GM10847 (cell line): ENCODE data around the gene RHOT2.

Source experiments
- POLR2A ChIP-seq: IDR thresholded peaks from 2 replicates; pipeline ENCODE4 v1.6.1; 2011; ENCODE audit not compliant: insufficient read length; ENCODE audit errors: extremely low read depth

The RHOT2 gene

DNA sequence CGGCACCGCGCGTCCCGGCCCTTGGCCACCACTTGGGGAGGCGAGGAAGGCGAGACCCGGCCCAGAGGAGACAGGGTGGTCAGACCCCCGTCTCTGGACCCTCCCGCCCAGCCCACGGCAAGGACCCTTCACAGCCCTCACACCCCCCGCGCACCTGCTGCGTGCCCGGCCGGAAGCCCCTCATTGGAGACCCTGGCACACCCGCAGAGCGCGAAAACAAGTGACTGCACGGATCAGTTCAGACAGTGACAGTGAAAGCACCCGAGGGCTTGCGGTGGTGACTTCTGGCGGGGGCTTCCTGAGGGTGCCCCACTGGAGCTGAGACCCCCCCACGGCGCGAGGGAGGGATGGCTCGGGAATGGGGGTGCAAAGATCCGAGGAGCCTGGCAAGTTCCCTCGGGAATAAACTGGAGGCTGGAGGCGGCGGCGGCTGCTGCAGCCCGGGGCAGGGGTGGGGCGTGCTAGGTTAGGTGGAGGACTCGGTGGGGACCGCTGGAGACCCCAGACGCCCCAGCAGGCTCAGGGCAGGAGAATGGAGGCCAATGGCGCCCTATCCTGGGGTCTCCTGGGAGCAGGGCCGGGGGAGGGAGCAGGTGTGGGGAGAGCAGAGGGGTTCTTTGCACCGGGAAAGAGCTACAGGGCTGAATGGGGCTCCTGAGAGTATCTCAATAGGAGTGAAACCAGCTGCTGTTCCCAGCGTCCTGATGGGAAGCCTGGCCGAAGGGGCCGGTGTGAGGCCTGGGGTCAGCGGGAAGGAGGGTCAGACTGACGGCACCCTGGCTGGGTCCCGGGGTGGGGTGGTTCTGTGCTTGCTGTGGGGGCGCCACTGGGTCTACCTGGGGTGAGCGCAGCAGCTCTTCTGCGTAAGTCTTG, 38.5 kb downstream of the RHOT2 start:
- TF ChIP-seq POLR2A: no peak

DNA sequence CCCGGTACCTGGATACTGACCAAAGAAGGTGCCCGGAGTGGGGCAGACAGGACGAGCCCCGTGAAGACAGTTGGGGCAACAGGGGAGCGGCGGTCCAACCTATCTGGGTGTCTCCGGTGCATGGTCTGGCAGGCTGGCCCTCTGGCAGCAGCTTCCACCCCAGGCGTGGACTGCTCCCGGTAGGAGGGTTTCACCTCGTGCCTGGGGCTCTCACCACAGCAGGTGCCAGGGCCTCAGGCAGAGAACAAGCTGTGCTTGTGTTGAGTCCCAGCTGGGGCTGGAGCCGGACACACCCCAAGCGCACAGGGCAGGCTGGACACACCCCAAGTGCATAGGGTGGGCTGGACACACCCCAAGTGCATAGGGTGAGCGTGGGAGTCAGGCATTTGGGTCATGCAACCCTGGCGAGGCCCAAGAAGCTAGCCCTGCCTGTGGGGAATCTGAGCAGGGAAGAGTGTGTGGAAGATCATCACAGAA, 39.2 kb downstream of the RHOT2 start:
- TF ChIP-seq POLR2A: no peak

DNA sequence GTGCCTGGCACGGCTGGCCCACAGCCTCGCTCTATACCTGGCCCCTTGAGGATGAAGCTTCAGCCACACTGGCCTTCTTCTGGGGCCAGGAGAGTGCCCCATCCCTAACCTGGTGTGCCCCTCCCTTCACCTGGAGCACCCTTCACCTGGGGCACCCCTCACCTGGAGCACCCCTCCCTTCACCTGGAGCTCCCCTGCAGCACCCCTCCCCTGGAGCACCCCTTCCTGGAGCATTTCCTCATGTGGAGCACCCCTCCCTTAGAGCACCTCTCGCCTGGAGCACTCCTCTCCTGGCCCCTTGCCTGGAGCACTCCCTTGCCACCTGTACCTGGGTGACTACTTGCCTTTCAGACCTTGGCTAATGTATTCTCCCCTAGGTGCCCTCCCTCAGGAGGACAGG, 40.1 kb downstream of the RHOT2 start:
- no peak for TF ChIP-seq POLR2A

DNA sequence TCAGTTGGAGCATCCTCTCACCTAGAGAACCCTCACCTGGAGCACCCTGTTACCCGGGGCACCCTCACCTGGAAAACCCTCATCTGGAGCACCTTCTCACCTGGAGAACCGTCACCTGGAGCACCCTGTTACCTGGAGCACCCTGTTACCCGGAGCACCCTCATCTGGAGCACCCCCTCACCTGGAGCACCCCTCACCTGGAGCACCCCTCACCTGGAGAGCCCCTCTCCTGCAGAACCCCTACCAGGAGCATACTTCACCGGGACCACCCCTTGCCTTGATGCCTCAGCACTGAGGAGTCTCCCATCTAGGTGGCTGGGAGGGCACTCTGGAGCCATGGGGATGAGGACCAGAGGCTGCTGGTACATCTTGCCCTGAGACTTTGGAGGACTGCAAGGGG, 41.0 kb downstream of the RHOT2 start:
- no peak for TF ChIP-seq POLR2A

DNA sequence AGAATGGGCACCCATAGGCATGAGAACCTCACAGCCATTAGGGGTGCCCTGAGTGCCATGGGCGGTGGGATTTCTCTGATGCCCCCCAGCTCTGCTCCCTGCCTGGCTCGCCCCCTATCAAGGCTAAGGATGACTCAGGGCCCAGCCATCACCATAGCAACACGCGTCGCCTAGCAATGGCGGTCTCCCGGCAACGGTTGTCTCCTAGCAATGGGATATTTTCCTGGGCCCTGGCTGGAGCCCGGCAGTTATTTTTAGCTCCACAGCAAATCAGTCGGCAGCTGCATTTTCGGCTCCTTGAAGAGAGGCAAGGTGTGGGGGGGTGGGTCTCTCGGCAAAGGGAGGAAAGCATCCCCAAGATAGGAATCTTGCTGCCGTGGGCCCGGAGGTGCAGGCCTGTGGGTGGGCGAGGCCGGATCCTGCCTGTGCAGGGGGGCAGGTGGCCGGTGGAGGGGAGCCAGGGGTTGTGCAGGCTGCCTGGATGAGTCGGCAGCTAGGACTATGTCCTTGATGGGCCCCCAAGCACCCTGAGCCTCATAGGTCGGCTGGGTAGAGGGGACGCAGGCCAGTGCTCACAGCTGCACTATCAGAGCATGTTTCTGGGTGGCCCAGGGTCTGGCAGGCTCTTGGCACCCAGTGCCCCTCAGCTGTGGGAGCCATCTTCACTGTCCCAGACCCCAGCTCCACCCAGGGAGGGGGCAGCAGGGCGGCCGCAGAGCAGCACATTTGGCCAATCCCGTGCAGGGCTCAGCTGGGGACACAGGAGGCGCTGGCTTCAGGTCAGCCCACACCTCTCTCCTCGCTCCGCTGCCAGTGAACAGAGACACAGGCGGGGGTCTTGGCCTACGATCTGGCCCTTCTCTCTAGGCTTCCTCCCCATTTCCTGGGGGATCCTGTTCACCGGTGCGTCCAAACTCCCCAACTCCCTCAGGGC, 41.9 kb downstream of the RHOT2 start:
- no peak for TF ChIP-seq POLR2A

DNA sequence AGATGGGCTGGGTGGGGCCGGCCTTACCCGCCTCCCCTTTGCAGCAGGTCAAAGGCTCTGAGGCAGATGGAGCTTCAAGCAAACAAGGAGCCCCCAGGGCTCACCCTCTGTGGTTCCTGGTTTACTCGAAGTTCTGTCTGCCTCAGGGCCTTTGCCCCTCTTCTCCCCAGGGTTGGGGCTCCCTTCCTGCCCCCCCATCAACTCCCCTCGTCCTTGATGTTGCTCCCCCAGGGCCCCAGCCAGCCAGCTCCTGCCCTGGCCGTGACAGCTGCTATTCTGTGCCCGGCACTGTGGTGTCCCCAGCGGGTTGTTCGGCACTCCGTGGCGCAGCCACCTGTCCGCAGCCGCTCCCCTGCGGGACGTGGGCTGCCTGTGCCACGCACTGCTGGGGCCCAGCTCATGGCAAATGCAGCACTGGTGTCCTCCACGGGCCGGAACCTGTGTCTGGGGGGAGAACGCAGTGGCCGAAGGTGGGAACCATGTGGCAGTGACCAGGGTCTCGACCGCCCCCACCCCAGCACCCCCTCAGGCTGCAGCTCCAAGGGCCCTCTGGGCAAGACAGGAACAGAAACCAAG, 42.7 kb downstream of the RHOT2 start:
- no peak for TF ChIP-seq POLR2A

DNA sequence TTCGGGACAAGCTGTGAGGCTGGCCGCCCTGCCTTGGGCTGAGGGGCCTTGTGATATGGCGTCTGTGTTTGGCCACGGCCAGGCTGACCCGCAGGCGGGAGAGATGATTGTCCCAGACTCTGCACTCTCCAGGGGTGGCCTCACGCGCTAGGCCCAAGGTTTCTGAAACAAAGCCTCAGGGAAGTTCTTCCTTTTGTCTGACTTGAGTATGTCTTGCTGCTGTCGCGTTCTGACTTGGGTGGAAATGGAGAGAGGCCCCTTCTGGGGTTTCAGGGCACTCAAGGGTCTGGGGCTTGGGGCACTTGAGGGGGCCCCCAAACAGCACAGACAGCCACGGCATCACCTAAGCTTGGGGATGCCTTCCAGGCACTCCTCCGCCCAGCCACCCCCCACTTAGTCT, 43.2 kb downstream of the RHOT2 start:
- no peak for TF ChIP-seq POLR2A

DNA sequence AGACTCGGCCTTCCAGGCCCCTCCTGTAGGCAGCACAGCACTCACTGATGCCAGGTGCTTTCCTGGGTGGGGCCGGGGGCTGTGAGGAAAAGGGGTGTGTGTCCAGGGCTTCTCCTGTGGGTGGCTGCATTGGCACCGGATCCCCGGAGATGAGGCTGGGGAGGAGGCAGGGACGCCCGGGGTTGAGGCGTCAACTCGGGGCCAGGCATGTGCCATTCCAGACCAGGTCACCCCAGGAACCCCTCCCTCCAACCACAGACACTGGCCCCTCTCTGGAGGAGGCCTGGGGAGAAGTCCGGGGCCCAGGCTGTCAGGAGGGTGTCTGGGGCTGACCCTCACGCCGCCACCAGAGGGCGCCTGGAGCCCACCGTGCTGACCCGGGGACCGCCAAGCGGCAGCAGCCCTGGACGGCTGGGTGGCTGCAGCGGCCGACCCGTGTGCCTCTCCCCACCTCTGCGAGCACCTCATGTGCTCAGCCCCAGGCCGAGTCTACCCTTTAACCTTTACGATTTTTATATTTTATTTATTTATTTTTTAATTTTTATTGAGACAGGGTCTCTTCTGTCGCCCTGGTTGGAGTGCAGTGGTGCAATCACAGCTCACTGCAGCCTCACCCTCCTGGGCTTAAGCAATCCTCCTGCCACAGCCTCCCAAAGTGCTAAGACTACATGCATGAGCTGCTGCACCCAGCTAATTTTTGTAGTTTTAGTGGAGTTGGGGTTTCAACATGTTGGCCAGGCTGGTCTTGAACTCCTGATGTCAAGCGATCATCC, 43.8 kb downstream of the RHOT2 start:
- TF ChIP-seq POLR2A: no peak

DNA sequence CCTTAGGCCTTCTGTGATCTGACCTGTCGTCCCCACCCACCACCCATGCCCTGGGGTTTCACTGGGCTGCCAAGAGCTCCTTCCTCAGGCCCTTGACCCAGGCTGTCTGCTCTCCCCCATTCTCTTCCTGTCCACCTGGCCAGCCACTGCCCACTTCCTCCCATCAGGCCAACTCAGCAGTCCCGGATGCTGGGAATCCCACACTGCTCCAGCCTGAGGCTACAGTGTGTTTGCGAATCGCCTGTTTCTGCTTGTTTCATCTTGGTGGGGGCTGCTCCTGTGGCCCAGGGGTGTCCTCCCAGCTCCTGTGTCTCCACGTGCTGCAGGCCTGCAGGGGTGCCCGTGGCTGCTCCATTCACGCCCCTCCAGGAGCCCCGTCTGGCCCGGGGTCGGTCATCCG, 46.1 kb downstream of the RHOT2 start:
- no peak for TF ChIP-seq POLR2A

DNA sequence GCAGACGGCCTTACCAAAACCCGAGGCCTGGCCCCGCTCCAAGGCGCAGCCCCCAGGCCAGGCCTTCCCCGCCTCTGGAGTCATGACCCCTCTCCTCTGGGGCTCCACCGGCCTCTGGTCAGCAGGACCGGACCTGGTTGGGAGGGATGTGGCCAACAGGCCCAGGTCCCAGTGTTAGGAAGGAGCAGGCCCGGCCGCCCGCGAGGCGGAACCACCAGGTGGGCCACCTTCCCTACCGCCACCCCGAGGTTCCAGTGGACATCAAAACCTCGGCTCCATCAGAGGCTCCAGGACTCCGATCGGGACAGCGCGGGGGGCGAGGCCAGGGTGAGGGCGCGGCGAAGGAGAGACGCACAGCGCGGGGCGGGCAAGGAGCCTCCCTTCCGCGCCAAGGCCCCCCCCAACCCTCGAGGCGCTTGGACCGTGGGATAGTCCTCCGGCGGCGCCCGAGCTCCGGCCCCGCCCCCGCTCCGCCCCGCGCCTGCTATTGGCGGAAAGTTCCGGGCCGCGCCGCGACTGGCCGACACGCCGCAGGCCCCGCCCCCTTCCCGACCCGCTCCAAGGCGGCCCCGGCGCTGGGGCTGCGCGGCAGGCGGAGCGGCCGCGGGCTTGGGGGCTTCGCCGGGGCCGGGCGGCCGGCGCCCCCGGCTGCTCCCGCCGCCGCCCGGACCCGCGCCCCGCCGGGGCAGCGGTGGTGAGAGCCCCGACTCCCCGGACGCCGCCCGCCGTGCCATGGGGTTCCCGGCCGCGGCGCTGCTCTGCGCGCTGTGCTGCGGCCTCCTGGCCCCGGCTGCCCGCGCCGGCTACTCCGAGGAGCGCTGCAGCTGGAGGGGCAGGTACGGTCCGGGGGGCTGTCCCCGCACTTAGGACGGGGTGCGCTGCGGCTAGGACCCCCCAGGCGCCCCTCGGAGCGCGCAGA, 46.9 kb downstream of the RHOT2 start, which contains the start of gene METRN:
Gene METRN, plus strand, starts transcription at position 561 of the 919 bp plus-strand sequence. Its CDS starts 172 bp downstream, at position 733.
- TF ChIP-seq POLR2A: no peak

DNA sequence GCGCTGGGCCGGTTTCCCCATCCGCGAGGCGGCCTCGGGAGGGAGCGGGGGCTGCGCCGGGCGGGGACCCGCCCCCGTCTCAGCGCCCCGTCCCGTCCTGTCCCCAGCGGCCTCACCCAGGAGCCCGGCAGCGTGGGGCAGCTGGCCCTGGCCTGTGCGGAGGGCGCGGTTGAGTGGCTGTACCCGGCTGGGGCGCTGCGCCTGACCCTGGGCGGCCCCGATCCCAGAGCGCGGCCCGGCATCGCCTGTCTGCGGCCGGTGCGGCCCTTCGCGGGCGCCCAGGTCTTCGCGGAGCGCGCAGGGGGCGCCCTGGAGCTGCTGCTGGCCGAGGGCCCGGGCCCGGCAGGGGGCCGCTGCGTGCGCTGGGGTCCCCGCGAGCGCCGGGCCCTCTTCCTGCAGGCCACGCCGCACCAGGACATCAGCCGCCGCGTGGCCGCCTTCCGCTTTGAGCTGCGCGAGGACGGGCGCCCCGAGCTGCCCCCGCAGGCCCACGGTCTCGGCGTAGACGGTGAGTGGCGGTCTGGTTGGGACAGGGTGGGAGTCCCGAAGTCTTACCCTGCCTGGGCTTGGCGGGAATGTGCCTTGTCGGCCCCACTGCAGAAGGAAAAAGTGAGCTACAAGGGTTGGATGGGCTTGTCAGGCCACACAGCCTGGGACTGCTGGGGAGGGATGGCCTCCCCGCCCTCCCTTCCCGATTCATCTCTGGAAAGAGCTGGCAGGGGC, 47.7 kb downstream of the RHOT2 start:
- TF ChIP-seq POLR2A: no peak

DNA sequence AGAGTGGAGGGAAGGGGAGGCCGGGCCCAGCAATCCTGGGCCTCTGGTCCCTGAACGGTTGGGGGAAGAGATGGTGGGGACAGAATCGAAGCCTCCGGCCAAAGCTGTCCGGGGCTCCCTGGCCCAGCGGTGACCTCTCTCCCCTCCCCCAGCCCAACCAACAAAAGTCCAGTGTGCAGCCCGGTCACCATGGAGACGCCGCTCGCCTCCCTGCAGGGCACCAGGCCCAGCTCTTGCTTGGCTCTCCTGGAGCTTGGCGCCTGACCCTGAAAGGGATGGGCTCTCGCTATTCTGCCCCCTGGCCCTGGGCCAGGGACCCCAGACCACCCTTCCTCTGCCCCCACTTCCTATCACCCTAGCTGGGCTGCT, 48.3 kb downstream of the RHOT2 start:
- TF ChIP-seq POLR2A: no peak

DNA sequence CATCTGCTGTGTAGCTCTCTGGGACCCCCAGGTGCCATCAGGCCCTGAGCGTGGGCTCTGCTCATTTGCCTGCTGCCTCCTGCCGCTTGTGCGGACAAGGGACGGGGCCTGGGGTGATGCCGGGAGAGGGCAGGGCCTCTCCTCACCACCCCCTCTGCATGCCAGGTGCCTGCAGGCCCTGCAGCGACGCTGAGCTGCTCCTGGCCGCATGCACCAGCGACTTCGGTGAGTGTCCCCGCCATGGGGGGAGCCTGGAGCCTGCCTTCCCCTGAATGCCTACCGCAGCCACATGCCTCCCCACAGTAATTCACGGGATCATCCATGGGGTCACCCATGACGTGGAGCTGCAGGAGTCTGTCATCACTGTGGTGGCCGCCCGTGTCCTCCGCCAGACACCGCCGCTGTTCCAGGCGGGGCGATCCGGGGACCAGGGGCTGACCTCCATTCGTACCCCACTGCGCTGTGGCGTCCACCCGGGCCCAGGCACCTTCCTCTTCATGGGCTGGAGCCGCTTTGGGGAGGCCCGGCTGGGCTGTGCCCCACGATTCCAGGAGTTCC, 48.9 kb downstream of the RHOT2 start:
- no peak for TF ChIP-seq POLR2A
